Coronary artery (tissue), 2 donors: ENCODE results near the gene CCDC170.
"Not testable (repeated sequence)": the region's sequence is repeated elsewhere in the genome, so short reads cannot be mapped to it uniquely, and the experiment has no call there.

Experiments used
- DNase-seq: peaks from one replicate; pipeline ENCODE4 v3.0.0-alpha.2; 2017; ENCODE audit warnings: low spot score
- H3K27ac ChIP-seq, 2 donors: fragments of 200-600 bp; sonication (generic); one replicate each; pipeline ENCODE4 v1.5.1; 2016 to 2019
- H3K4me3 ChIP-seq: fragments of 200-600 bp; sonication (generic); 2 replicates; pipeline ENCODE4 v1.5.1; 2016; ENCODE audit warnings: mild to moderate bottlenecking, moderate library complexity
- TF ChIP-seq, protein P1 (sequence below): fragments of 200-600 bp; sonication (generic); IDR thresholded peaks from one replicate; pipeline ENCODE4 v1.5.1; 2019; ENCODE audit warnings: antibody characterized with exemption

Gene CCDC170

DNA sequence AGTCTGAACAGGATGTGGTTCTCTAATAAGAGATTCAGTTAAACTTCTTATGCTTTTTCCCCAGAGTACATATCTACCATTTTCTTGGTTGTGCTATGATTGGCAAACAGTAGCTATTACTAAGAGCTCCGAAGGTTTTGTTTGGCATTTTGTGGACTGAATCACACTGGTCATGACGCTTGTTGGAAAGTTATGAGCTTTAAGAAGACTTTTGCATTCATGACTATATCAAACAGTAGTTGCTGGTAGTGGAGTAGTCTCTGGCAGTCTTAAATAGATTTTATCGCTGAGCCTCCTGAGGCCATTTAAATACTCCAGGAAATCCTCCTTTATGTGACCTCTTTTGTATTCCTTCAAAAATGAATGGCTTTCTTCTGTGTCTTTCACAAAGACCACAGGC is 40.8 kb downstream of the CCDC170 start:
- no peak for DNase-seq
- no peak overlapping the region for H3K27ac ChIP-seq
- TF ChIP-seq, protein P1, sequence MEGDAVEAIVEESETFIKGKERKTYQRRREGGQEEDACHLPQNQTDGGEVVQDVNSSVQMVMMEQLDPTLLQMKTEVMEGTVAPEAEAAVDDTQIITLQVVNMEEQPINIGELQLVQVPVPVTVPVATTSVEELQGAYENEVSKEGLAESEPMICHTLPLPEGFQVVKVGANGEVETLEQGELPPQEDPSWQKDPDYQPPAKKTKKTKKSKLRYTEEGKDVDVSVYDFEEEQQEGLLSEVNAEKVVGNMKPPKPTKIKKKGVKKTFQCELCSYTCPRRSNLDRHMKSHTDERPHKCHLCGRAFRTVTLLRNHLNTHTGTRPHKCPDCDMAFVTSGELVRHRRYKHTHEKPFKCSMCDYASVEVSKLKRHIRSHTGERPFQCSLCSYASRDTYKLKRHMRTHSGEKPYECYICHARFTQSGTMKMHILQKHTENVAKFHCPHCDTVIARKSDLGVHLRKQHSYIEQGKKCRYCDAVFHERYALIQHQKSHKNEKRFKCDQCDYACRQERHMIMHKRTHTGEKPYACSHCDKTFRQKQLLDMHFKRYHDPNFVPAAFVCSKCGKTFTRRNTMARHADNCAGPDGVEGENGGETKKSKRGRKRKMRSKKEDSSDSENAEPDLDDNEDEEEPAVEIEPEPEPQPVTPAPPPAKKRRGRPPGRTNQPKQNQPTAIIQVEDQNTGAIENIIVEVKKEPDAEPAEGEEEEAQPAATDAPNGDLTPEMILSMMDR: no peak
- H3K4me3 ChIP-seq: no peak overlapping the region

DNA sequence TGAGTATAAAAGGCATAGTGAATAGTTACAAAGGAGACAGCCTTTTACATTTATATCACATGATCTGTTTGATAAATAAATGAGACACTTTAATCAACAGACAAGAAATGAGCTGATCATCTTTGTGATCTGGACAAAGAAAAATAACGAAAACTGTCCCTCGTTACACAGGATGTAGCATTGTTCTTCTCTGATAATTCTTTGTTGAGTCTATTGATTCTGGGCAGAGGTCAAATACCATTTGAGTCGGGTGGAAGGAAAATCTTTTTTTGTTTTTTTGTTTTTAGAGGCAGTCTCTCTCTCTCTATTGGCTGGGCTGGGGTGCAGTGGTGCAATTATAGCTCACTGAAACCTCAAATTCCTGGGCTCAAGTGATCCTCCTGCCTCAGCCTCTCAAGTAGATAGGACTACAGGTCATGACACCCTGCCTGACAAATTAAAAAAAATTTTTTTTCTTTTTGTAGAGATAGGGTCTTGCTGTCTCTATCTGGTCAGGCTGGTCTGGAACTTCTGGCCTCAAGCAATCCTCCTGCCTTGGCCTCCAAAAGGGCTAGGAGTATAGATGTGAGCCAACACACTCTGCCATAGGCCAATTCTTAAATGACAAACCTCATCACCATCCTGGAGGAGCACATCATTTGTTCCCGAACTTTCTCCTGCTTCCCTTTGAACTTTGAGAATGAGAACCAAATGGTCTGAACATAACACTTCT is 41.8 kb downstream of the CCDC170 start:
- no peak for DNase-seq
- Histone ChIP-seq H3K4me3 (no peak overlapping the region), H3K27ac (no peak overlapping the region)
- TF ChIP-seq, protein P1: no peak

DNA sequence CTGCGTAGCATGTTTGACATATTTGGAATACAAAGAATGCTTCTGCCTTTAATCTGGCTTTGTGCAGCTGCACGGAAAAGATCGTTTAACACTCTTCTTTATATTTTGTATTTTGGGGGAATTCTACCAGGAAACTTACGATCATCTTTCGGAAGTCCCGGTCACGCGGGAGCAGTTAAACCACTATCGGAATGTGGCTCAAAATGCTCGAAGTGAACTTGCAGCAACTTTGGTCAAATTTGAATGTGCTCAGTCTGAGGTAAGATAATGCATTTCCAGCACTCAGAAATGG is 42.3 kb downstream of the CCDC170 start:
- H3K4me3 ChIP-seq: no peak overlapping the region
- DNase-seq: no peak
- H3K27ac ChIP-seq: no peak overlapping the region
- TF ChIP-seq, protein P1: no peak

DNA sequence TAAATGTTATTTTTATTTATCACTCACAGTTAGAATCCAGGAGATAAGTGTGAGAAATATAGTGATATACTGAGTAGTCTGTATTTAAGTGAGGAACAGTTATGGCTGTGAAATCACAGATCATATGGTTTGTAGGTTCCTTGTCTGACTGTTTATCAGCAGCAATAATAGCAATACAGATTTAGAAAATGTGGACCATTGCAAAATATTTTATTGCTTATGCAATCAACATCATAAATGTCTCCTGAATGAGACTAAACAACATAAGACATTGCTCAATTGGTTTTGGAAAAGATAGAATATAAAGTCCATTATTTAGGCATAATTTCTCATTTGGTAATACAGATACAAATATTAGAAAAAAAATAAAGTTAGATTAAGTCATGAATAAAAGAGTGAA is 43.7 kb downstream of the CCDC170 start:
- DNase-seq: no peak
- TF ChIP-seq, protein P1: no peak

DNA sequence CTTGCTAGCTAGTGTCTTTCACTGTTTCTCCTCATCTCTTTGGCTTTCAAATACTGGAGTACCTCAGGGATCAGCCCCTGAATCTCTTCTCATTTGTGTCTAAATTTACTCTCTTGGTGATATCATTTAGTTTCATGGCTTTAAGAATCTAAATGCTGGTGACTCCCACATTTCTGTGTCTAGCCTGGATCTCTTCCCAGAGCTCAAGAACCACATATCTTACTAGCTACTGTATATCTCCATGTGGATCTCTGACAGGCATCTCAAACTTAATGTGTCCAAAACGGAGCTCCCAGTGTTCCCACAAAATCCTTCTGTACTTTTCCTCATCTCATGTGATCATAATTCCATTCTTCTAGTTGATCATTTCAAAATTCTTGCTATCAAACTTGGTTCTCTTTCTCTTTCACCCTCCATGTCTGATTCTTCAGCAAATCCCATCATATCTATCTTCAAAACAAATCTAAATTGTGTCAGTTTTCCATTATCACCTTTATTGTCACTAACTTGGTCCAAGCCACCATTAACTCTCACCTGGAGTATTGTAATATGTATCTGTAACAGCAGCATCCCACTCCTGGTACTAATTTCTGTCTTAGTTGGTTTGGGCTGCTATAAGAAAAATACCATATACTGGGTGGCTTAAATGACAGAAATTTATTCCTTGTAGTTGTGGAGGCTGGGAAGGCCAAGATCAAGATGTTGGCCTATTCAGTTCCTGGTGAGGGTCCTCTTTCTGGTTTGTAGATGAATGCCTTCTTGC is 45.9 kb downstream of the CCDC170 start:
- Histone ChIP-seq H3K4me3 (no peak overlapping the region), H3K27ac (no peak overlapping the region)
- DNase-seq: no peak
- TF ChIP-seq, protein P1: no peak

More for the DNA sequence above, 43.7 kb downstream of the CCDC170 start:
- Histone ChIP-seq H3K27ac (no peak overlapping the region), H3K4me3 (no peak overlapping the region)

DNA sequence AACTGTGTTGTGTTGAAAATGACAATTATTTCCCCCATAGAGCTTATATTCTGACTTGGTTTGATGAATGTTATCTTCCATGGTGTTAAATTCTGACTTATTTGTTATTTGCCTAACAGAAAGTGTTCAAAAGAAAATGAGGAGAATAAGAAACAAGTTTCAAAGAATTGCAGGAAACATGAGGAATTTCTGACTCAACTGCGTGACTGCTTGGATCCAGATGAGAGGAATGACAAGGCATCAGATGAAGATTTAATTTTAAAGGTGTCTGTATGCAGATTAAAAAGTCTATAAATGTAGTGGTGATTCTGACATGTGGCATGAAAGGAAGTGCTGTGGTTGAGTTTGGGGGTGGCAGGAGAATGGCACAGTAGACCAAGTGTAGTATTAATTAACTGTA is 50.6 kb downstream of the CCDC170 start:
- TF ChIP-seq, protein P1: no peak
- Histone ChIP-seq H3K27ac (no peak overlapping the region), H3K4me3 (no peak overlapping the region)
- DNase-seq: no peak

DNA sequence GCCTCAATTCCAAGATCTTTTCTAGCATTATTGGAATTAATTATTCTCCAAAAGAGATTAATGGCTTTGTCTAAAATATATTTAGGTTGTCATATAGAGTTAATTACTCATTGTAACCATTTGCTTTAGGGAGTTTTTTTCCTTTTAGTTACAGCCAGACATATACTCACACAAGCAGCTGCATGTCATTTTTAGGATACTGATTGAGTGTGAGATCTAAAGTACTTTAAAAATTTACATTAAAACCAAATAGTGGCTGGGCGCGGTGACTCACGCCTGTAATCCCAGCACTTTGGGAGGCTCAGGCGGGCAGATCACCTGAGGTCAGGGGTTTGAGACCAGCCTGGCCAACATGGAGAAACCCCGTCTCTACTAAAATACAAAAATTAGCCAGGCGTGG is 51.1 kb downstream of the CCDC170 start:
- not testable (repeated sequence) for H3K27ac ChIP-seq, H3K4me3 ChIP-seq, DNase-seq
